H9 (cell line): ENCODE results near the gene CAMK1G. TPM values are rescaled to one million over a fixed set of nuclear protein-coding genes. Genes with fewer than 3 reads are reported as not detected.

Source experiments
- DNase-seq: peaks from one replicate; pipeline ENCODE4 v3.0.0-alpha.2; 2017
- H2AFZ ChIP-seq: one replicate; pipeline ENCODE4 v1.6.1; 2013; ENCODE audit warnings: mild to moderate bottlenecking, low read length, control low read depth, moderate library complexity
- H2AK5ac ChIP-seq: 2 replicates; pipeline ENCODE4 v1.6.1; 2013; ENCODE audit warnings: low read length, control low read depth, mixed read lengths; ENCODE audit not compliant: insufficient read length
- H2BK120ac ChIP-seq: one replicate; pipeline ENCODE4 v1.6.1; 2013; ENCODE audit warnings: low read depth, mild to moderate bottlenecking, low read length, control low read depth, inconsistent platforms; ENCODE audit not compliant: poor library complexity, severe bottlenecking
- H2BK12ac ChIP-seq: 2 replicates; pipeline ENCODE4 v1.6.1; 2013; ENCODE audit warnings: low read length, control low read depth, mixed read lengths, low read depth; ENCODE audit not compliant: insufficient read length
- H2BK15ac ChIP-seq: 2 replicates; pipeline ENCODE4 v1.6.1; 2013; ENCODE audit warnings: low read depth, low read length, control low read depth
- H2BK20ac ChIP-seq: one replicate; pipeline ENCODE4 v1.6.1; 2013; ENCODE audit warnings: low read depth, mild to moderate bottlenecking, low read length, control low read depth, inconsistent platforms; ENCODE audit not compliant: poor library complexity, severe bottlenecking
- H2BK5ac ChIP-seq: 2 replicates; pipeline ENCODE4 v1.6.1; 2013; ENCODE audit warnings: low read length, control low read depth, mixed read lengths; ENCODE audit not compliant: insufficient read length
- H3K14ac ChIP-seq: 2 replicates; pipeline ENCODE4 v1.6.1; 2013; ENCODE audit warnings: low read length, control low read depth; ENCODE audit not compliant: insufficient read depth
- H3K18ac ChIP-seq: 2 replicates; pipeline ENCODE4 v1.6.1; 2013; ENCODE audit warnings: low read depth, mild to moderate bottlenecking, mixed read lengths, low read length, control low read depth; ENCODE audit not compliant: insufficient read length
- H3K23ac ChIP-seq: 2 replicates; pipeline ENCODE4 v1.6.1; 2013; ENCODE audit warnings: low read length, control low read depth, mixed read lengths, low read depth; ENCODE audit not compliant: insufficient read length
- H3K23me2 ChIP-seq: 2 replicates; pipeline ENCODE4 v1.6.1; 2013; ENCODE audit warnings: low read depth, mild to moderate bottlenecking, mixed read lengths, low read length, control low read depth; ENCODE audit not compliant: insufficient read length, poor library complexity, severe bottlenecking
- H3K27ac ChIP-seq: 2 replicates; pipeline ENCODE4 v1.5.1; 2013; ENCODE audit warnings: low read length, control low read depth, mixed read lengths, low read depth; ENCODE audit not compliant: insufficient read length
- H3K27me3 ChIP-seq: 2 replicates; pipeline ENCODE4 v1.6.1; 2013; ENCODE audit warnings: low read length, control low read depth, inconsistent platforms; ENCODE audit not compliant: insufficient read depth
- H3K4ac ChIP-seq: 2 replicates; pipeline ENCODE4 v1.6.1; 2013; ENCODE audit warnings: low read depth, mild to moderate bottlenecking, control low read depth, inconsistent platforms, low read length, moderate library complexity
- H3K4me1 ChIP-seq: 2 replicates; pipeline ENCODE4 v1.6.1; 2013; ENCODE audit warnings: low read length, control low read depth, inconsistent platforms; ENCODE audit not compliant: insufficient read depth
- H3K4me2 ChIP-seq: 2 replicates; pipeline ENCODE4 v1.6.1; 2013; ENCODE audit warnings: low read length, control low read depth, mixed read lengths; ENCODE audit not compliant: insufficient read length, insufficient read depth
- H3K56ac ChIP-seq: 2 replicates; pipeline ENCODE4 v1.6.1; 2013; ENCODE audit warnings: low read depth, mild to moderate bottlenecking, mixed read lengths, low read length, control low read depth; ENCODE audit not compliant: insufficient read length
- H3K79me1 ChIP-seq: 2 replicates; pipeline ENCODE4 v1.6.1; 2013; ENCODE audit warnings: low read depth, mild to moderate bottlenecking, moderate library complexity, low read length, control low read depth, inconsistent platforms; ENCODE audit not compliant: insufficient read depth, poor library complexity, severe bottlenecking
- H3K79me2 ChIP-seq: 2 replicates; pipeline ENCODE4 v1.6.1; 2013; ENCODE audit warnings: low read length, control low read depth, inconsistent platforms; ENCODE audit not compliant: insufficient read depth
- H3K9ac ChIP-seq: 2 replicates; pipeline ENCODE4 v1.6.1; 2013; ENCODE audit warnings: low read length, control low read depth, mixed read lengths; ENCODE audit not compliant: insufficient read length; ENCODE audit errors: extremely low read depth
- H3K9me3 ChIP-seq: one replicate; pipeline ENCODE4 v1.6.1; 2013; ENCODE audit warnings: low read depth, low read length, inconsistent platforms; ENCODE audit not compliant: control insufficient read depth
- H3T11ph ChIP-seq: one replicate; pipeline ENCODE4 v1.6.1; 2013; ENCODE audit warnings: mild to moderate bottlenecking, low read length, control low read depth, inconsistent platforms
- H4K20me1 ChIP-seq: one replicate; pipeline ENCODE4 v1.6.1; 2013; ENCODE audit not compliant: control insufficient read depth, insufficient read length, insufficient read depth
- H4K5ac ChIP-seq: 2 replicates; pipeline ENCODE4 v1.6.1; 2013; ENCODE audit warnings: low read depth, mild to moderate bottlenecking, mixed read lengths, low read length, control low read depth; ENCODE audit not compliant: insufficient read length
- H4K8ac ChIP-seq: replicated peaks from 2 replicates; pipeline ENCODE4 v1.6.1; 2013; ENCODE audit warnings: low read length, control low read depth, mixed read lengths, low read depth; ENCODE audit not compliant: insufficient read length
- H4K91ac ChIP-seq: 2 replicates; pipeline ENCODE4 v1.6.1; 2013; ENCODE audit warnings: low read depth, mild to moderate bottlenecking, moderate library complexity, mixed read lengths, low read length, control low read depth; ENCODE audit not compliant: insufficient read length
- H3K27ac Mint-ChIP-seq, 3 experiments: 2 replicates in 2 of 3; 3 replicates in 1 of 3; pipeline ENCODE4 v1.8.0; 2020 to 2021; ENCODE audit warnings: mixed read lengths in 3 of 3, mild to moderate bottlenecking in 1 of 3, moderate library complexity in 1 of 3
- H3K27me3 Mint-ChIP-seq: 2 replicates; pipeline ENCODE4 v1.8.0; 2021; ENCODE audit warnings: low read depth, mild to moderate bottlenecking, moderate library complexity, mixed read lengths
- H3K36me3 Mint-ChIP-seq, 3 experiments: 2 replicates in 2 of 3; 3 replicates in 1 of 3; pipeline ENCODE4 v1.8.0; 2020 to 2021; ENCODE audit warnings: low read depth in 3 of 3, mixed read lengths in 3 of 3; ENCODE audit not compliant: insufficient read depth in 1 of 3
- H3K4me1 Mint-ChIP-seq, 2 experiments: 2 replicates each; pipeline ENCODE4 v1.8.0; 2020; ENCODE audit warnings: mixed read lengths in 2 of 2
- H3K4me3 Mint-ChIP-seq, 2 experiments: 2 replicates in 1 of 2; 3 replicates in 1 of 2; pipeline ENCODE4 v1.8.0; 2020 to 2021; ENCODE audit warnings: mild to moderate bottlenecking in 2 of 2, mixed read lengths in 2 of 2, moderate library complexity in 1 of 2
- H3K9me3 Mint-ChIP-seq, 2 experiments: 2 replicates in 1 of 2; 3 replicates in 1 of 2; pipeline ENCODE4 v1.8.0; 2020; ENCODE audit warnings: mild to moderate bottlenecking in 2 of 2, mixed read lengths in 2 of 2, moderate library complexity in 1 of 2
- CTCF ChIP-seq: fragments of 200-600 bp; sonication (generic); conservative IDR thresholded peaks from 3 replicates; pipeline ENCODE4 v1.8.0; 2021; ENCODE audit warnings: antibody characterized with exemption, mild to moderate bottlenecking
- WGBS: extraction: QIAGEN DNeasy Blood & Tissue Kit; methylation state at CpG from one replicate; pipeline ENCODE4 v1.1.7; 2013; ENCODE audit warnings: missing lambda C conversion rate, low lambda C conversion rate, mixed read lengths; ENCODE audit not compliant: insufficient read length; ENCODE audit errors: extremely low coverage; 5-methylcytosine and 5-hydroxymethylcytosine counted together
- total RNA-seq: library from RNA; stranded (reverse); gene quantifications from 2 replicates; pipeline ENCODE4 v1.2.1, GENCODE V29; 2021

The CAMK1G gene
- total RNA-seq, 1 experiment from 2014 or later = 0.28 TPM

- Histone ChIP-seq H3K9ac (no peak overlapping the region), H3K23ac (no peak overlapping the region), H2BK120ac (no peak overlapping the region), H4K91ac (no peak overlapping the region), H2BK12ac (no peak overlapping the region), H2BK15ac (no peak overlapping the region), H3K56ac (no peak overlapping the region), H4K5ac (no peak overlapping the region), H3K4ac (no peak overlapping the region), H2AFZ (no peak overlapping the region), H2BK20ac (no peak overlapping the region), H2BK5ac (no peak overlapping the region), H4K20me1 (no peaks in the 10 kb centered on the region), H3K23me2 (no peaks in the 10 kb centered on the region), H3K79me2 (no peaks in the 10 kb centered on the region), H3K14ac (no peak overlapping the region), H3K9me3 (no peaks in the 10 kb centered on the region), H3K27ac (no peak overlapping the region), H2AK5ac (no peak overlapping the region), H3K18ac (no peak overlapping the region), H3K4me1 (no peaks in the 10 kb centered on the region), H3T11ph (no peak overlapping the region), H4K8ac (no peak overlapping the region), H3K79me1 (no peaks in the 10 kb centered on the region), H3K27me3 (peaks cover 4% of the 10 kb centered on the region; the same call in 1 of the 2 replicates), H3K4me2 (peak overlapping the region; percentile 40)
- TF ChIP-seq CTCF = no peak
- Mint-ChIP-seq H3K4me3 (no peak overlapping the region; a peak in 1 of 5 replicates), H3K9me3 (peaks cover 2 to 3% of the 10 kb centered on the region in 2 experiments; a peak in 2 of 5 replicates), H3K27ac (no peak overlapping the region), H3K4me1 (peaks cover 11 to 22% of the 10 kb centered on the region in 2 experiments), H3K36me3 (no peaks in the 10 kb centered on the region), H3K27me3 (peaks cover 21% of the 10 kb centered on the region)
- peak; percentile 47 for DNase-seq
- no CpG with 5 or more reads among the region's 23 CpGs for WGBS
Measured at GRCh38 chr1:209585672-209586071, 2.2 kb downstream of the CAMK1G start.
